Brain microvascular endothelial cell (primary cell): ENCODE results near the gene MYL3.

ENCODE experiments used
- DNase-seq: peaks from one replicate; pipeline ENCODE4 v3.0.0-alpha.2; 2020
- H3K27ac ChIP-seq: fragments of 250-450 bp; sonication (Bioruptor Pico); 2 replicates; pipeline ENCODE4 v1.5.1; 2020; ENCODE audit warnings: mild to moderate bottlenecking, moderate library complexity
- H3K27me3 ChIP-seq: fragments of 250-450 bp; sonication (Bioruptor Pico); replicated peaks from 2 replicates; pipeline ENCODE4 v1.5.1; 2020; ENCODE audit warnings: mild to moderate bottlenecking
- H3K36me3 ChIP-seq: fragments of 250-450 bp; sonication (Bioruptor Pico); replicated peaks from 2 replicates; pipeline ENCODE4 v1.5.1; 2020; ENCODE audit warnings: mild to moderate bottlenecking
- H3K4me3 ChIP-seq: 2 replicates; pipeline ENCODE4 v1.5.1; 2011; ENCODE audit warnings: low read depth, mild to moderate bottlenecking, control low read depth, low read length, moderate library complexity
- CTCF ChIP-seq: IDR thresholded peaks from 2 replicates; pipeline ENCODE4 v1.5.1; 2011; ENCODE audit warnings: low read depth, mild to moderate bottlenecking, moderate library complexity, low read length, control low read depth, inconsistent platforms; ENCODE audit errors: missing control alignments
- in situ Hi-C: cut with HindIII; loops from 2 replicates; pipeline ENCODE4 v1.10.0; 2017; ENCODE audit warnings: low sequenced_read_pairs, low pct_ligation_motif_present

Gene MYL3

GRCh38 chr3:46897829-46898320, 34.6 kb upstream of the MYL3 start:
- no peaks in the 10 kb centered on the region for H3K27me3 ChIP-seq
- TF ChIP-seq CTCF = peak; percentile 12
- in situ Hi-C loops = no loop called here

GRCh38 chr3:46897031-46897430, 33.8 kb upstream of the MYL3 start:
- Histone ChIP-seq H3K36me3 (no peaks in the 10 kb centered on the region), H3K27me3 (no peaks in the 10 kb centered on the region), H3K4me3 (no peak overlapping the region), H3K27ac (no peak overlapping the region)
- in situ Hi-C loops = no loop called here
- DNase-seq = no peak
- TF ChIP-seq CTCF = no peak

More at GRCh38 chr3:46897829-46898320, 34.6 kb upstream of the MYL3 start:
- Histone ChIP-seq H3K27ac (no peak overlapping the region), H3K4me3 (no peak overlapping the region), H3K36me3 (no peaks in the 10 kb centered on the region)
- DNase-seq = no peak

GRCh38 chr3:46896386-46896785, 33.1 kb upstream of the MYL3 start:
- Histone ChIP-seq H3K36me3 (no peaks in the 10 kb centered on the region), H3K27me3 (peaks cover 2% of the 10 kb centered on the region), H3K27ac (no peak overlapping the region), H3K4me3 (no peak overlapping the region)
- no peak for TF ChIP-seq CTCF
- DNase-seq = no peak
- in situ Hi-C loops = no loop called here

- H3K27ac ChIP-seq = no peak overlapping the region
- DNase-seq = no peak
- H3K4me3 ChIP-seq = no peak overlapping the region
- TF ChIP-seq CTCF = no peak
- H3K27me3 ChIP-seq = peaks cover 3% of the 10 kb centered on the region
- no peaks in the 10 kb centered on the region for H3K36me3 ChIP-seq
- in situ Hi-C loops = no loop called here
Measured at GRCh38 chr3:46895761-46896160, 32.5 kb upstream of the MYL3 start.

GRCh38 chr3:46895204-46895660, 32.0 kb upstream of the MYL3 start:
- peak; percentile 39 for DNase-seq
- Histone ChIP-seq H3K27ac (no peak overlapping the region), H3K4me3 (no peak overlapping the region), H3K27me3 (peaks cover 3% of the 10 kb centered on the region), H3K36me3 (no peaks in the 10 kb centered on the region)
- in situ Hi-C loops = no loop called here
- peak; percentile 92 for TF ChIP-seq CTCF

- Histone ChIP-seq H3K27ac (no peak overlapping the region), H3K27me3 (peaks cover 3% of the 10 kb centered on the region), H3K36me3 (no peaks in the 10 kb centered on the region), H3K4me3 (no peak overlapping the region)
- no peak for TF ChIP-seq CTCF
- in situ Hi-C loops = no loop called here
- DNase-seq = no peak
Measured at GRCh38 chr3:46894256-46894655, 31.0 kb upstream of the MYL3 start.
